OCI-LY7 (cell line): Measurements from ENCODE around the gene THAP4.

Experiments used
- CTCF ChIP-seq: fragments of 200-600 bp; sonication (generic); conservative IDR thresholded peaks from 2 replicates; pipeline ENCODE4 v1.5.1; 2014; ENCODE audit warnings: mild to moderate bottlenecking, antibody characterized with exemption, low read length, moderate library complexity, mixed read lengths
- EZH2phosphoT487 ChIP-seq: fragments of 200-600 bp; sonication (generic); IDR thresholded peaks from 2 replicates; pipeline ENCODE4 v1.6.1; 2018; ENCODE audit warnings: low read depth, borderline replicate concordance, mild to moderate bottlenecking, mixed run types, antibody characterized with exemption, low read length, moderate library complexity, mixed read lengths

DNA sequence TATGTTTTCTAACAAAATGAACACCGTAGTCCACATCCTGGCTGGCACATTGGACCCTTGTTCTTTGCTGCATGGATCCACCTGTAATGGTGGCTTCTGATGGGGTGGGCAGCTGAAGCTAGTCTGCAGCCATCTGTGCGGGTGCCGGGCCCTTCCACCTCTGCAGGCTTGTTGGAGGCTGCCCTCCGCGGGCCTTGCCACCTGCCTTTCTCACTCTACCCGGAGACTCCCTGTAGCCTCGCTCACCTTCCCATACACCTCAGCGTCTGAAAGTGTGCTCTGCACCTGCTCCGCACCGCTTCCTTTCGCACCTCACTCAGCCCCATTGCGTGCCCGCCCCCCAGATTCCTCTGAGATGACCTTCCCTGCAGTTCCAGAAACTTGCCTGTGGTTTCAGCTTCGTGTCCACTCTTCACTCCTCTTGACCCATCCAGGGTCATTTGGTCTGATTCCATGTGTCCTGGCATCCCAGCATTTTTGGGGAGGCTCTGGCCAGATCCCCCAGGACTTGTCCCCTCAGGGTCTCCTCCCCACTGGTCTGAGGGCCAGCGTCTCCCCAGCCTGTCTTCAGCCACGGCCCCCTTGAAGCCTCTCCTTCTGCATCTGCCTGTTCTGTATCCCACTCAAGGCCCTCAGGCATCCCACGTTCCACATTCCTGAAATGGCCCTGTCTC, 18.7 kb upstream of the THAP4 start:
- TF ChIP-seq CTCF: no peak
- no peak for TF ChIP-seq EZH2phosphoT487
